Jurkat, Clone E6-1 (cell line): ENCODE data around the gene BRAP.
"Not testable (repeated sequence)": the region's sequence is repeated elsewhere in the genome, so short reads cannot be mapped to it uniquely, and the experiment has no call there.

Source experiments
- DNase-seq: peaks from one replicate; pipeline ENCODE4 v3.0.0-alpha.2; 2011; ENCODE audit warnings: low read depth, low spot score
- H3K4me3 ChIP-seq: 2 replicates; pipeline ENCODE4 v1.5.1; 2011; ENCODE audit warnings: mild to moderate bottlenecking, low read length, control low read depth, moderate library complexity

Gene BRAP

DNA sequence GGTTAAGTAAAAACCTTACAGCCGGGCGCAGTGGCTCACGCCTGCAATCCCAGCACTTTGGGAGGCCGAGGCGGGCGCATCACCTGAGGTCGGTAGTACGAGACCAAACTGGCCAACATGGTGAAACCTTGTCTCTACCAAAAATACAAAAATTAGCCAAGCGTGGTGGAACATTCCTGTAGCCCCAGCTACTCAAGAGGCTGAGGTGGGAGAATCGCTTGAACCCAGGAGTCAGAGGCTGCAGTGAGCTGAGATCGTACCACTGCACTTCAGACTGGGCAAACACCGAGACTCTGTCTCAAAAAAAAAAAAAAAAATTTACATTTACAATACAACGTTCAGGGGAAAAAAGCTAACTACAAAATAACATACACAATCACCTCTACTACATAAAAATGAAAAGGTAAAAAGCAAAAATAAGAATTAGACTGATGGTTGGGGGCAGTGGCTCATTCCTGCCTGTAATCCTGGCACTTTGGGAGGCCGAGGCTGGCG, 90.4 kb downstream of the BRAP start:
- not testable (repeated sequence) for H3K4me3 ChIP-seq, DNase-seq
